Peyer's patch (tissue), 4 donors: ENCODE measurements around the gene ANKUB1.

ENCODE experiments used
- POLR2A ChIP-seq, 2 donors: fragments of 450-650 bp; IDR thresholded peaks; one replicate each; pipeline ENCODE4 v1.5.1; 2017; ENCODE audit warnings: antibody characterized with exemption in 2 of 2, mild to moderate bottlenecking in 2 of 2, moderate library complexity in 2 of 2
- TF ChIP-seq, protein P1 (sequence below), 6 experiments: fragments of 450-650 bp in 4 of 6; fragments of 200-600 bp in 2 of 6; sonication (generic) in 1 of 6; IDR thresholded peaks; one replicate each; pipeline ENCODE4 v1.5.1; 2017 to 2019; ENCODE audit warnings: antibody characterized with exemption in 6 of 6, mild to moderate bottlenecking in 3 of 6, moderate library complexity in 1 of 6

DNA sequence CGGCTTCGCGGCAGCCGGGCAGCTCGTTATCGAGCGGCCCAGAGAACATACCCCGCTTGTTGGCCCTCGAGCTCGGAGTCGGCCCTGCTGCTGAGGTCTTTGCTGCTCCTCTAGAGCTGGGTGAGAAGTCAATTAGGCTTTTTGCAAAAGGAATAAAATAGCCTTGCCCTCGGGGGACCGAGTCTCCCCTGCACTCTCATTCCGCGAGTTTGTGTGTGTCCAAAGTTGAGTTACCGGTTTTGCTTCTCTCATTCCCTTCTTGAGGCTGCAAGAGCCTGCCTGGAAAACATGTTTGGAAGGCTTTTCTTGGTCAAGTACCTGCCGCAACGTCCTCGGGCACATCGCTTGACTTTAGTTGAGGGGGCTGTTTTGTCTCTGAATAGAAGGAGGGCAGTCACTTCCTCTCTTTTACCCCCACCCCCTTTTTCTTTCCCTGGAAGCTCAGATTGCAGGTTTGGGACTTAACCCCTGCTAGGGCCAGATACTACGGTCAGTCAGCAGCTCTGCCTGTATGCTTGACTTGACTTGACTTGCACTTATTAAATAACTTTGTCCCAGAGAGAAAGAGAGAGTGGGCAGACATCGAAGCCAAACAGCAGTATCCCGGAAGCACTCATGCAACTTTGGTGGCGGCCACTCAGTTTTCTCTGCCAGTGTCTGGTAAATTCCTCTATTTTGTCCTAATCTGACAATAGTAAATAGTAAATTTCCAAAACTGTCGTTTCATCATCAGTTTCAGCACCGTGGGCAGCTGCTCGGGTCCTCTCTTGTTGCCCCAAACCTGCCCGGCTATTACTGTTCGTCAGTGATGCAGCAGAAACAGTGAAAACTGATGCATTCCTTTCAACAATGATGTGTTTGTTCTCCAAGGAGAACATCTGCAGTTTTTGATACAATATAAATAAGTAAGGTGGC is 21.3 kb upstream of the ANKUB1 start:
- TF ChIP-seq, protein P1, sequence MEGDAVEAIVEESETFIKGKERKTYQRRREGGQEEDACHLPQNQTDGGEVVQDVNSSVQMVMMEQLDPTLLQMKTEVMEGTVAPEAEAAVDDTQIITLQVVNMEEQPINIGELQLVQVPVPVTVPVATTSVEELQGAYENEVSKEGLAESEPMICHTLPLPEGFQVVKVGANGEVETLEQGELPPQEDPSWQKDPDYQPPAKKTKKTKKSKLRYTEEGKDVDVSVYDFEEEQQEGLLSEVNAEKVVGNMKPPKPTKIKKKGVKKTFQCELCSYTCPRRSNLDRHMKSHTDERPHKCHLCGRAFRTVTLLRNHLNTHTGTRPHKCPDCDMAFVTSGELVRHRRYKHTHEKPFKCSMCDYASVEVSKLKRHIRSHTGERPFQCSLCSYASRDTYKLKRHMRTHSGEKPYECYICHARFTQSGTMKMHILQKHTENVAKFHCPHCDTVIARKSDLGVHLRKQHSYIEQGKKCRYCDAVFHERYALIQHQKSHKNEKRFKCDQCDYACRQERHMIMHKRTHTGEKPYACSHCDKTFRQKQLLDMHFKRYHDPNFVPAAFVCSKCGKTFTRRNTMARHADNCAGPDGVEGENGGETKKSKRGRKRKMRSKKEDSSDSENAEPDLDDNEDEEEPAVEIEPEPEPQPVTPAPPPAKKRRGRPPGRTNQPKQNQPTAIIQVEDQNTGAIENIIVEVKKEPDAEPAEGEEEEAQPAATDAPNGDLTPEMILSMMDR (IDR thresholded peaks at IDR 0.05), result no peak
- no peak for TF ChIP-seq POLR2A (IDR thresholded peaks at IDR 0.05)
